ENCODE results near the gene CHMP6.
A peak's percentile ranks its signal among the peaks of the same experiment; 100 is the strongest.

Gene CHMP6

GRCh38 chr17:80970762-80971703 lies 20.6 kb upstream of the CHMP6 start:
- DNase-seq (ENCODE audit: low read depth), result no peak

- no peak for DNase-seq (ENCODE audit: low read depth)
These were observed 19.8 kb upstream of the CHMP6 start for GRCh38 chr17:80971704-80972304.

- DNase-seq (ENCODE audit: low read depth), result no peak
These were observed 14.9 kb upstream of the CHMP6 start for GRCh38 chr17:80976701-80977100.

- no peak for DNase-seq (ENCODE audit: low read depth)
These were observed 14.5 kb upstream of the CHMP6 start for GRCh38 chr17:80977172-80977571.

- no peak for DNase-seq (ENCODE audit: low read depth)
These were observed 12.8 kb upstream of the CHMP6 start for GRCh38 chr17:80978499-80979497.

- no peak for DNase-seq (ENCODE audit: low read depth)
These were observed 11.9 kb upstream of the CHMP6 start for GRCh38 chr17:80979547-80980378.

GRCh38 chr17:80980397-80981061 lies 11.1 kb upstream of the CHMP6 start:
- DNase-seq (ENCODE audit: low read depth), result no peak

GRCh38 chr17:80981062-80981902 lies 10.4 kb upstream of the CHMP6 start:
- DNase-seq (ENCODE audit: low read depth), result no peak

- DNase-seq (ENCODE audit: low read depth), result no peak
These were observed 9.7 kb upstream of the CHMP6 start for GRCh38 chr17:80981929-80982425.

- no peak for DNase-seq (ENCODE audit: low read depth)
These were observed 9.1 kb upstream of the CHMP6 start for GRCh38 chr17:80982426-80982974.

- no peak for DNase-seq (ENCODE audit: low read depth)
These were observed 8.1 kb upstream of the CHMP6 start for GRCh38 chr17:80983545-80983944.

- peak; percentile 90 for DNase-seq (ENCODE audit: low read depth)
These were observed 6.9 kb upstream of the CHMP6 start for GRCh38 chr17:80984749-80985148.

GRCh38 chr17:80986046-80986445 lies 5.6 kb upstream of the CHMP6 start:
- no peak for DNase-seq (ENCODE audit: low read depth)

- DNase-seq (ENCODE audit: low read depth), result no peak
These were observed 4.7 kb upstream of the CHMP6 start for GRCh38 chr17:80986816-80987475.

- no peak for DNase-seq (ENCODE audit: low read depth)
These were observed 3.6 kb upstream of the CHMP6 start for GRCh38 chr17:80987941-80988461.

- DNase-seq (ENCODE audit: low read depth), result no peak
These were observed 2.1 kb upstream of the CHMP6 start for GRCh38 chr17:80989586-80989913.

GRCh38 chr17:80990921-80991644 lies 558 bp upstream of the CHMP6 start:
- no peak for DNase-seq (ENCODE audit: low read depth)
